Esophagus muscularis mucosa (tissue), 4 donors: ENCODE data around the gene RBM34. TPM values are rescaled to one million over a fixed set of nuclear protein-coding genes. Genes with fewer than 3 reads are reported as not detected.

Experiments used
- DNase-seq: peaks from one replicate; pipeline ENCODE4 v3.0.0-alpha.2; 2017; ENCODE audit errors: extremely low spot score
- H3K27ac ChIP-seq, 4 donors: fragments of 200-600 bp; sonication (generic); replicated peaks in 1 of 4; 1 replicate in 3 of 4; 2 replicates in 1 of 4; pipeline ENCODE4 v1.5.1; 2016 to 2019; ENCODE audit warnings: mild to moderate bottlenecking in 1 of 4
- H3K27me3 ChIP-seq, 4 donors: fragments of 200-600 bp; sonication (generic); one replicate each; pipeline versions ENCODE4 v1.5.1 to v1.6.0; 2016 to 2019
- H3K36me3 ChIP-seq, 4 donors: fragments of 200-600 bp; sonication (generic); one replicate each; pipeline ENCODE4 v1.5.1; 2016 to 2019
- H3K4me1 ChIP-seq, 4 donors: fragments of 200-600 bp; sonication (generic); one replicate each; pipeline ENCODE4 v1.5.1; 2016 to 2019
- H3K4me3 ChIP-seq, 4 donors: fragments of 200-600 bp; sonication (generic); 1 replicate in 2 of 4; 2 replicates in 2 of 4; pipeline ENCODE4 v1.5.1; 2016 to 2019; ENCODE audit warnings: mild to moderate bottlenecking in 4 of 4, moderate library complexity in 1 of 4
- H3K9me3 ChIP-seq, 4 donors: fragments of 200-600 bp; sonication (generic); 1 replicate in 3 of 4; 2 replicates in 1 of 4; pipeline ENCODE4 v1.5.1; 2016 to 2019
- EP300 ChIP-seq: sonication (generic); formaldehyde crosslinking; IDR thresholded peaks from one replicate; pipeline ENCODE4 v1.6.1; 2017; ENCODE audit warnings: antibody characterized with exemption
- POLR2A ChIP-seq: fragments of 450-650 bp; IDR thresholded peaks from one replicate; pipeline ENCODE4 v1.6.1; 2017; ENCODE audit warnings: antibody characterized with exemption, moderate library complexity, mild to moderate bottlenecking, low read depth
- POLR2AphosphoS5 ChIP-seq, 2 donors: sonication (generic); formaldehyde crosslinking; IDR thresholded peaks; one replicate each; pipeline ENCODE4 v1.6.1; 2017; ENCODE audit warnings: antibody characterized with exemption in 2 of 2
- WGBS: methylation state at CpG from one replicate; pipeline ENCODE4 v1.1.5; 2018; 5-methylcytosine and 5-hydroxymethylcytosine counted together
- intact Hi-C: fragments of 100-400 bp; cut with DNase I; formaldehyde crosslinking; loops from one replicate; pipeline ENCODE4 v1.15.1; 2023
- total RNA-seq, 4 donors: library from RNA; depleted of rRNA; stranded (reverse); fragments of >200 nt; gene quantifications; one replicate each; pipeline versions ENCODE4 v1.1.0 to v1.2.1, GENCODE V29; 2016
- TF ChIP-seq, protein P1 (sequence below), 3 experiments: fragments of 200-600 bp in 2 of 3; fragments of 450-650 bp in 1 of 3; sonication (generic) in 2 of 3; IDR thresholded peaks; one replicate each; pipeline ENCODE4 v1.5.1; 2017 to 2019; ENCODE audit warnings: antibody characterized with exemption in 3 of 3, mild to moderate bottlenecking in 2 of 3, moderate library complexity in 1 of 3

RBM34 gene
- total RNA-seq, 4 donors from 2014 or later, result 41.9 to 57.2 (median 53.4) TPM

DNA sequence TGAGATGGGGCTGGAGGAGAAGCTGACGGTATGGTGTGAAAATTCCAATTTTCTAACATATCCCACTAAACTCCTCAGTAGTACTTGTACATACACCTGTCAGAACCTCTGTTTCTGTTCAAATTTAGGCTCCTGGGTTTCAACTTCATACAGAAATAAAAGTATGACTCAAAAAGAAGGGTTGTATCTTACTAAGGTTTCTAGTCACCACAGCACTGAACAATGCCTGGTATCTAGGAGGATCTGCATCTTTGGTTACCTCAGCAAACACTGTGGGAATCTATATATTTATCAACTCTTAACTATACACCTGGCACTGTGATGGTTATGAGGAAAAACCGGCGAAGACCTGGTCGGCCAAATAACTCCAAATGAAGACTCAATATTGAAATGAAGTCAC is 13.8 kb downstream of the RBM34 start:
- DNase-seq, result no peak
- no peaks in the 10 kb centered on the region for H3K27me3 ChIP-seq
- H3K4me1 ChIP-seq, result no peaks in the 10 kb centered on the region
- H3K4me3 ChIP-seq, result no peak overlapping the region
- intact Hi-C loops, result no loop called here
- no peak overlapping the region for H3K27ac ChIP-seq
- peaks cover 61 to 99% (median 87%) of the 10 kb centered on the region in 4 donors for H3K36me3 ChIP-seq
- TF ChIP-seq EP300 (no peak), POLR2AphosphoS5 (IDR thresholded peaks at IDR 0.05) (no peak), POLR2A (no peak)
- TF ChIP-seq, protein P1, sequence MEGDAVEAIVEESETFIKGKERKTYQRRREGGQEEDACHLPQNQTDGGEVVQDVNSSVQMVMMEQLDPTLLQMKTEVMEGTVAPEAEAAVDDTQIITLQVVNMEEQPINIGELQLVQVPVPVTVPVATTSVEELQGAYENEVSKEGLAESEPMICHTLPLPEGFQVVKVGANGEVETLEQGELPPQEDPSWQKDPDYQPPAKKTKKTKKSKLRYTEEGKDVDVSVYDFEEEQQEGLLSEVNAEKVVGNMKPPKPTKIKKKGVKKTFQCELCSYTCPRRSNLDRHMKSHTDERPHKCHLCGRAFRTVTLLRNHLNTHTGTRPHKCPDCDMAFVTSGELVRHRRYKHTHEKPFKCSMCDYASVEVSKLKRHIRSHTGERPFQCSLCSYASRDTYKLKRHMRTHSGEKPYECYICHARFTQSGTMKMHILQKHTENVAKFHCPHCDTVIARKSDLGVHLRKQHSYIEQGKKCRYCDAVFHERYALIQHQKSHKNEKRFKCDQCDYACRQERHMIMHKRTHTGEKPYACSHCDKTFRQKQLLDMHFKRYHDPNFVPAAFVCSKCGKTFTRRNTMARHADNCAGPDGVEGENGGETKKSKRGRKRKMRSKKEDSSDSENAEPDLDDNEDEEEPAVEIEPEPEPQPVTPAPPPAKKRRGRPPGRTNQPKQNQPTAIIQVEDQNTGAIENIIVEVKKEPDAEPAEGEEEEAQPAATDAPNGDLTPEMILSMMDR (IDR thresholded peaks at IDR 0.05), result no peak
- H3K9me3 ChIP-seq, result no peaks in the 10 kb centered on the region
- 99% methylated on average over 4 of the region's 4 CpGs for WGBS

DNA sequence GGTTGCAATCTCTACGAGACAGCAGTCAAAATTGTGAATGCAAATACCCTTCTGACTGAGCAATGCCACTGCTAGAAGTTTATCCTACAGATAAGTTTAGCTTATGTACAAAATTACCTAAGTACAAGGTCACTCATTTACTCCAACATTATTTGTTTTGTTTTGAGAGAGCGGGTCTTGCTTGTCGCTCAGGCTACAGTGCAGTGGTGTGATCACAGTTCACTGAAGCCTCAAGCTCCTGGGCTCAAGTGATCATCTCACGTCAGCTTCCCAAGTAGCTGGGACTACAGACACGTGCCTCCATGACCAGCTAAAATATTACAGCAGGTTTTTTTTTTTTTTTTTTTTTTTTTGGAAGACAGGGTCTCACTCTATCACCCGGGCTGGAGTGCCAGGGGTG is 15.4 kb downstream of the RBM34 start:
- intact Hi-C loops, result no loop called here
- Histone ChIP-seq H3K27ac (no peak overlapping the region), H3K36me3 (peaks cover 50 to 99% (median 91%) of the 10 kb centered on the region in 4 donors), H3K9me3 (no peaks in the 10 kb centered on the region), H3K4me3 (no peak overlapping the region), H3K27me3 (no peaks in the 10 kb centered on the region), H3K4me1 (no peaks in the 10 kb centered on the region)
- DNase-seq, result no peak
- no peak for TF ChIP-seq POLR2AphosphoS5 (IDR thresholded peaks at IDR 0.05)
- no peak for TF ChIP-seq EP300
- TF ChIP-seq, protein P1 (IDR thresholded peaks at IDR 0.05), result no peak
- TF ChIP-seq POLR2A, result no peak
- 88% methylated on average over 6 of the region's 6 CpGs for WGBS

DNA sequence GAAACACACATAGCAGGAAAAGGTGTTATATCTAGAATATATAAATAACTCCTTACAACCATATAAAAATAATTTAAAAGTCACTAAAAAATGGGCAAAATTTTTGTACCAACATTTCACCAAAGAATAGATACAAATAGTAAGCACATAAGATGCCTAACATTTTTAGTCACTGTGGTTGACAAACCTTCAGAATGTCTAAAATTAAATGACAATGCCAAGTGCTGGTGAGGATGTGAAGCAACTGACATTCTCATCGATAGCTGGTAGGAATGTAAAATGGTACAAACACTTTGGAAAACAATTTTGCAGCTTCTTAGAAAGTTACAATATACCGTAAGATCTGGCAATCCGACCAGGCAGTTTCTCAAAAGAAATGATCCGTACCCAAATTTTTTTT is 18.1 kb downstream of the RBM34 start:
- Histone ChIP-seq H3K4me3 (no peak overlapping the region), H3K27ac (no peak overlapping the region), H3K9me3 (no peaks in the 10 kb centered on the region), H3K4me1 (no peaks in the 10 kb centered on the region), H3K36me3 (peaks cover 50 to 99% (median 91%) of the 10 kb centered on the region in 4 donors), H3K27me3 (no peaks in the 10 kb centered on the region)
- WGBS, result 97% methylated on average over 4 of the region's 4 CpGs
- intact Hi-C loops, result no loop called here
- TF ChIP-seq EP300 (no peak), POLR2A (no peak), POLR2AphosphoS5 (IDR thresholded peaks at IDR 0.05) (no peak)
- TF ChIP-seq, protein P1 (IDR thresholded peaks at IDR 0.05), result no peak
- no peak for DNase-seq

DNA sequence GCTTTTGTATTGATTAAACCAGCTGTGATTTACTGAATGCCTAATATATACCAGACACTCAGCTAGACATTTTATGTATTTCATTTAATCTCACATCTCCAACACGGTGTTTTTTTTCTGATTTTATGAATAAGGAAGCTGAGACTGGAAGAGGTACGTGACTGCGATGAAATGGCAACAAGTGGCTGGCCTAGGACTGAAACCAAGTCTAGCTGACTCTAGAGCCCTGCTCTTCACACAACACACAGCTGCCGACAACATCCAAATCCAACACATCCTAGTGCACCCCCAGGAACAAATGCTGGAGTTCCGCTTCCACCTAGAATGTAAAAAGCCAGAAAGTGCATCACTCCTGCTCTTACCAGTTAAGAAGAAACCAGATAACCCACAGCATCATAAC is 21.7 kb downstream of the RBM34 start:
- DNase-seq, result no peak
- peaks cover 53 to 99% (median 88%) of the 10 kb centered on the region in 4 donors for H3K36me3 ChIP-seq
- no peak overlapping the region for H3K4me3 ChIP-seq
- H3K27me3 ChIP-seq, result no peaks in the 10 kb centered on the region
- H3K27ac ChIP-seq, result no peak overlapping the region
- H3K4me1 ChIP-seq, result no peaks in the 10 kb centered on the region
- H3K9me3 ChIP-seq, result no peaks in the 10 kb centered on the region
- no peak for TF ChIP-seq POLR2A
- no peak for TF ChIP-seq POLR2AphosphoS5 (IDR thresholded peaks at IDR 0.05)
- TF ChIP-seq EP300, result no peak
- TF ChIP-seq, protein P1 (IDR thresholded peaks at IDR 0.05), result no peak
- intact Hi-C loops, result no loop called here
- 96% methylated on average over 5 of the region's 5 CpGs for WGBS

DNA sequence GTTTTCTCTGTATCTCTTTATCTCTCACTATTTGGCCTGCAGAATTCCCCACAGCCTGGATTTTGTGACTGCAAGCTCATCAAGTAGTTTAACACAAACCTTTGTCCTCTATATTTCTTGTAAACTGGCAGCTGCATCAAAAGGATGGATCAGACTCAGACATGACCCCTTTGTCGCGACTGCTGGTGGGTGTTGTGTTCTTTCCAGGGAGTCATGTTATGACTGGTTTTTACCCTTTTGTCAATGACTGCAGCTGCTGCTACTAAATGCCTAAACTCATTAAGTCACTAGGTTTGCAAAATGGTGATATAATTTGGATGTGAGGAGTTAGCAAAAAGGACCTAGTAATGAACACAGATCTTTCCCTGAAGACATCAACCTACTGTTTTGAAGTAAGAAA is 22.2 kb downstream of the RBM34 start:
- TF ChIP-seq POLR2AphosphoS5 (IDR thresholded peaks at IDR 0.05) (no peak), EP300 (no peak), POLR2A (no peak)
- TF ChIP-seq, protein P1 (IDR thresholded peaks at IDR 0.05), result no peak
- H3K4me3 ChIP-seq, result no peak overlapping the region
- DNase-seq, result no peak
- no peaks in the 10 kb centered on the region for H3K4me1 ChIP-seq
- H3K36me3 ChIP-seq, result peaks cover 55 to 99% (median 89%) of the 10 kb centered on the region in 4 donors
- WGBS, result 82% methylated on average over 2 of the region's 2 CpGs
- no peaks in the 10 kb centered on the region for H3K27me3 ChIP-seq
- no peaks in the 10 kb centered on the region for H3K9me3 ChIP-seq
- no peak overlapping the region for H3K27ac ChIP-seq
- intact Hi-C loops, result no loop called here
